GF-D8 (cell line): ENCODE data around the gene TRPM3.

Experiments used
- DNase-seq: peaks from one replicate; lab custom pipeline; 2025; lab: John Stamatoyannopoulos, UW

Gene TRPM3

DNA sequence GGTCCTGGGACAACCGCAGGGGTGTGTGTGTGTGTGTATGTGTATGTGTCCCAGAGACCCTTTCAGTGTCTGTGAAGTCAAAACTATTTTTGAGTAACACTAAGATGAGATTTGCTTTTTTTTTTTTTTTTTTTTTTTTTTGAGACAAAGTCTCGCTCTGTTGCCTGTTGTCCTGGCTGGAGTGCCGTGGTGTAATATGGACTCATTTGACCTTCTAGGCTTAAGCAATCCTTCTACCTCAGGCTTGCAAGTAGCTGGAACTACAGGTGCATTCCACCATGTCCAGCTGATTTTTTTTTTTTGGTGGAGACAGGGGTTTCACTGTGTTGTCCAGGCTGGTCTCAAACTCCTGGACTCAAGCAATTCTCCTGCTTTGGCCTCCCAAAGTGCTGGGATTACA is 609.6 kb downstream of the TRPM3 start:
- no peak for DNase-seq

DNA sequence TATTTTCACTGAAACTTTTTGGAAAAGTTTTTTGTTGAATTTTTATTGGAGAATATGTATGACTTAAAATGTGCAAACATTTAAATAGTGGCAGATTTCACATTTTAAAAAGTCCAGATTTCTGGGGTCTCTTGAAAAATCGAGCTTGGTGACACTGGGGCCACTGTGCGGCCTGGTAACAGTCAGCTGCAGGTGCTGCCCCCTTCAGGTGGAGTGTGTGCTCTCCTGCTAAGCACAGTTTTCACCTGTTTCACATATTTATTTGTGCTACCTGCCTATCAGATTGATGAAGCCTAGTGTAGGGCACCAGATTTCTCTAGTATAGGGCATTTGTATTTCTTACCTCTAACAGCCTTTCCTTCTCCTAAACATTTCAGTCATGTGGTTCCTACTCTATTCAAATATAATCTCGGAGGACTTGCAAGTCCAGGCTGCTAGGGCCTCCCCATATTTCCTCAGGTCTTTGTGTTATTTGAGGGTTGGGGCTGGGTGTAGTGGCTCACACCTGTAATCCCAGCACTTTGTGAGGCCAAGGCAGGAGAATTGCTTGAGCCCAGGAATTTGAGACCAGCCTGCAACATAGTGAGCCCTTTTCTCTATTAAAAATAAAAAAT is 611.2 kb downstream of the TRPM3 start:
- DNase-seq: no peak

DNA sequence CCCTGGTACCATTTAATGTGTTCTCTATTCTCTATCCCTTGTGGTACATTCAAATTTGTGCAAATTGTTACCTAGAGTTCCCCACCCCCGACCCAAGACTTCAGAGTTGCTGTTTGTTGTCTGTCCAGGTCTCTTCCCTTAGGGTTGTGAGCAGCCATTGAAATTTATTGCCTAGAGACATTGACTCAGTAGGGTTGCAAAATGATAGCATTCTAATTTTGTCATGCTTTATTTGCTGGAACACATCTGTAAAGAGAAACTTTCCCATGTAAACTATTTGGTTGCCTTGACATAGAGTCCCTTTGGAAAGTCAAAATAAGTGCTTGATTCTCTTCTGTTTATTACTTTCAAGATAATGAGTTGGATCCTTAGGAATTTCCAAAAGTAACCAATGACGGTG is 615.3 kb downstream of the TRPM3 start:
- DNase-seq: no peak

DNA sequence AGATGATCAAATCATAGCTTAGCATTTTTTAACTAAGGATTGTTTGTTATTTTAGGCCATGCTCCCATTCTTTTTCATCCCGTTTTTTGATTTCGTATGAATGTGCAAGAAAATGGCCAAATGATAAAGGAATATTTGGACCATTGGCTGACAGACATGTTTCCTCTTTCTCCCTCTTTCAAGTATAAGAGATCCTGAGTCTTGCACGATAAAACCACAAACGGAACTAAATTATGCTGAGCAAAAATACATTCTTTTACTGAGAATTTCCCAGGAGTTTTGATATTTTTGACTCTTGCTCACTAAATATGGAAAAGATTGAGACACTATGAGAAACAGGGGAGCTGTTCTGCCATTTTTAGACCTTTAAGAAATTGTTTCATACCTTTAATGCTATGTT is 616.6 kb downstream of the TRPM3 start:
- no peak for DNase-seq

DNA sequence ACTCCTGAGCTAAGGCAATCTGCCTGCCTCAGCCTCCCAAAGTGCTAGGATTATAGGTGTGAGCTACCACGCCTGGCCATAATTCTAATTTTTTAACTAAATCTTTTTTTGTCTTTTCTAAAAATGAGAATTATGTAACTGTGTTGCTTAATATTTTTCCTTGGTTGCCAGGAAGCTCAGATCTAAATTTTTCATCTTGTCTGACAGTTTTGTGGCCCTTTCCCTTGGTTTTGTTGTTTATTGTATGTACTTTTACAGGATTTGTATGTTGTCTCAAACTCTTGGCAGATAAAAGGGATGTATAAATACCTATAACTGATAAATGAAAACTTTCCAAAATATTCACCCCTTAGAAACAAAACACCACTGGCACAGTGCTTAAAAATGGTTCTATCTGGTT is 618.7 kb downstream of the TRPM3 start:
- no peak for DNase-seq

DNA sequence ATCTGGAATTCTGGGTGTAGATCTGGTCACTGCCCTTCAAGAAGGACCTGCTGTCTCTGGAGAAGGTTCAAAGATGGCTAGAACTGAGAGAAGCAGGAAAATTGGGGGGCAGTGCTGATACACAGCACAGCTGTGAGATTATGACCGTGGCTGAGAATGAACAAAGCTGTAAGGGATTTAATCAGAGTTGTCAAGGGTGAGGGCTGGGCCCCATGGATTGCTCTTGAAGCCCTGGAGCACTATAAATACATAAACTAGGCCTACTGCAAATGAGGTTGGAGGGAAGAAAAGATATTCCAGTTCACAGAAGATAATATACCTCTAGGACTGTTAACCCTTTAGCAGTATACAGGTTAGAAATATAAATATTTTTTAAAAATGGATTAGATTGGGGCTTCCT is 620.6 kb downstream of the TRPM3 start:
- no peak for DNase-seq

DNA sequence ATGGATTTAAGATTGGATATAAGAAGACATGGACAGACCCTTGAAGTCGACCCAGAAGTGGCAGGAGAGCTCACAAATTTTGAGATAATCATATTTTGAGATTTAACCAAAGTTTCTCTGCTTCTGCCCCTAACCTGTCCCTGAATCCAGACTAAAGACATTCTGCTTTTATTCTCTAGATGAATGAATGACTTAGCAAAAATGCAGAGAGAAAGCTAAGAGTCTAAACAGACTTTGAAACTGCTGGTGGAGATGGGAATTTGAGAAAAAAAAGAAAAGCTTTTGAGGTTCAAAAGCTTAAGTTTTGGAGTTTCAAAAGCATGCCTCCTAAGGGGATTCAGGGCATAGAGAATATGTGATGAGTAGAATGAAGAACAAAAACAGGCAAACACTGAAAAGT is 621.8 kb downstream of the TRPM3 start:
- no peak for DNase-seq

DNA sequence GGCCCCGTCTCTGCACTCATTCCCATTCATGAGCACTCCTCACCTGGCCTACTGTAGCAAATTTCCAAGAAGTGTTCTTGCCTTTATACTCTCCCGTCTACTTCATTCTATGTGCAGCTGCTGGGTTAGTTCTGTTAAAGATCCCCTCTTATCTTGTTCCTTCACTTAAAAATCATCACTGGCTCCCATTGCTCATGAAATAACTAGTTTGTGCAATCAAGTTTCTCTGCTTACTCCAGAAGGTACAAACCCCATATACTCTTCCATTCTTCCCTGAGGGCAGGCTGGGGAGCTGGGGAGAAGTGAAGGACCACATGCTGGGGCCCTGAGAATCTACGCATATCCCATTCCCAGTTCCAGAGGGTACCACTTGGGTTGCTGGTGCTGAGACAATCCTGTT is 622.6 kb downstream of the TRPM3 start:
- DNase-seq: no peak

DNA sequence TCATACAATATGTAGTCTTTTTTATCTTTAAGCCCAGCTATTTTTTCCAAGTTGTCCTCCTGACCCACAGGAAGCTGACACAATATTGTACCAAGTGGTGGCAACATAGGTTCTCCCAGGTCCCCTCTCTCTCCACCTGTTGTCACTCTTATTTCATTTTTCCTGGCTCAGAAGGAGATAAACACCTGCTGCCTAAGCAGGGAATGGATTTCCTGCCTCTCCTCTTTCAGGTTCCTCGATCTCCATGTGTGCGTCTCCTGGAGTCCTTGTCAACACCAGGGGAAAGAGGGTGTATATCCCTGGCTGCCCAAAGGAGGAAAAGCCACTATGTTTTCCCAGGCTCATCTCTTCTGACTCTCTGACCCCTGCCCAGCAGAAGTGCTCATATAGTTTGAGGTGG is 625.2 kb downstream of the TRPM3 start:
- DNase-seq: no peak

DNA sequence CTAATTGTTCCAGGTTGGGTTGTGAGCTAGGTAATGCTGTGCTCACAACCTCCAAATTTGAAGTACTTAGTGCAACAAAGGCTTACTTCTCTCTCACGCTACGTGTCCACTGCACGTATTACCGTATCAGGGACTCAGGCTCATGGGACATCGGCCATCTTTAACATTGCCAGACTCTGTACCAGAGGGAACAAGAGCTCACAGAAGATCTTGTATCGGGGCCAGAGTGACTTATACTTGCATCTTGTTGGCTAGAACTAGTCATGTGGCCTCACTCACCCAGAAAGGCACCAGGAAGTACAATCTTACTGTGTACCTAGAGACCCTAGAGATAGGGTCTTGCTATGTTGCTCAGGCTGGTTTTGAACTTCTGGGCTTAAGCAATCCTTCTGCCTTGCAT is 625.9 kb downstream of the TRPM3 start:
- no peak for DNase-seq

DNA sequence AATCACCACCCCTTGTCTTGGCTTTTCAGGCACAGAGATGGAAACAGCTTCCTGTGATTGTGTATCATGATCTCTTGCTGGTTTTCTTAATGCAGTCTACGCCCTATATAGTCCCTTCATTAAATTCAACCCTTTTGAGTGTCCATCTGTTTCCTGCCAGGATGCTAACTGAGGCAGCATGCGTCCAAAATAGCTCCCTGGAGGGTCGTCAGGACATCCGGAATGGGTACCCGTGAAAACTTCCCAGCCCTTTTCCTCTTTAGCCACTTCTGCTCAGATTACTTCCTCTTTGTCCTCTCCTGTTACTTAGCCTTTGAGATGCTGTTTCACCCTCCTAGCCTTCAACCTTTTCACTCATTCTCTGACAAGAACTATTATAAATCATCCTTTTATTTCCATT is 627.2 kb downstream of the TRPM3 start:
- DNase-seq: no peak

DNA sequence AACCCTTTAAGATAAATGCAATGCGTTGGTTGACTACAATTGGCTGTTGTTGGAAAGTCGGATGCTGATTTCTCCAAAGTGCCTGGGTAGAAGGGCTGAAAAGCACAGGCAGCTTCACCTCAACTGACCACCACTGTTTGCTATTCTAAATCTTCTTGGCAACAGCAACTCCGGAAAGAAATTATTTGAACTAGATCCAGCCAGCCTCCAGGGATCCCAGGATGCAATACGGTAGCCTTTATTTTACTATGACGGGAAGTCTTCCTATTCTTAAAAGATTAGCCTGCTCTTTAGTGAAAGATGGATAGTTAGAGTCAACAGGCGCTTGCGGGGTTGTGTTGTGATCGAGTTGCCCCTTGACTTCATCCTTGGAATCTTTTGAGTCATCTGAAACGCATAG is 628.4 kb downstream of the TRPM3 start:
- DNase-seq: no peak

DNA sequence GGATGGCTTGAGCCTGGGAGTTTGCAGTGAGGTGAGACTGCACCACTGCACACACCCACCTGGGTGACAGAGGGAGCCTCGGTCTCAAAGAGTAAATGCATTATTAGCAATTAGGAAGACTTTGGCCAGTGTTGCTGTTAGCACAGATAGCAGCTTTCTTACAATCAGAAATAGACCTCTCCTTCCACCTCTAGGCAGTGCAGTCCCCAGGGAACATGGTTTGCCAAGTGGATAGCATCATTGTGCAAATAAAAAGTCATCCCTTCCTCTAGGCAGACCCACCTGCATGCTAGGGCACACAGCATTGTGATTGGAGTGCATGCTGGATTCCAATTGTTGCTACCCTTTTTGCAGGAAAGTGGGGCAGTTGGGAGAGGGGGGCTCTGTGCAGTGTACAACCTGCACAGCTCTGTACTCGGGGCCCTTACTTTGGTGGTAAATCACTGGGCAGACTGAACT is 629.1 kb downstream of the TRPM3 start:
- no peak for DNase-seq

DNA sequence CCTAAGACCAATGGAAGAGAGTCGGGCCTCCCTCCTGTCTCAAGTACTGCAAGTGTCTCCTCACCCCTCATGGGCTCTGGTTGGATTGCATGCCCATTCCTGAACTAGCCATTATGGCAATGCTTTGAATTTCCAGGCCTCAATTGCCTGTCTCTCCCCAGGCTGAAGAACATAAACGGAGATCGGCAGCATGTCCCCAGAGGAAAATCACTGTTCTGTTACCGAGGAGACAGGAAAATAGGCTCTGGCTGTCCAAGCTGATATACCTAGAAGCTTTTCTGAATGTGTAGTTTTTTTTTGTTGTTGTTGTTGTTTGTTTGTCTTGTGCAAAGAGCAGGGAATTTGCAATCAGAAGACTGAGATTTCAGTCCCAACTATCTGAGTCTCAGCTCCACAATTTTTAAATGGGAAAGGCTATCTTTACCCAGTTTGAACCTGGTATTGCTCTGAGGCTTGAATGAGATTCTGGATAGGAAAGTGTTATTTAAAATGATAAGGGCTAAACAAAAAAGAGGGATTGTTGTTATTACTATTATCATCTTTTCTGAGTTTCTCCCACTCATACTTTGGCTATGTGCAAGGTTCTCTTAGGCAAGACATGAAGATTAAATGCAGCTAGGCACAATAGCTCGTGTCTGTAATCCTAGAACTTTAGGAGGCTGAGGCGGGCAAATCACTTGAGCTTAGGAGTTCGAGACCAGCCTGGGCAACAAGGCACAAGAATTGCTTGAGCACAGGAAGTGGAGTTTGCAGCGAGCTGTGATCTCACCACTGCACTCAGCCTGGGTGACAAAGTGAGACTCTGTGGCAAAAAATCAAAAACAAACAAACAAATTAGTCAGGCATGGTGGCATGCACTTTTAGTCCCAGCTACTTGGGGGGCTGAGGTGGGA is 629.7 kb downstream of the TRPM3 start:
- no peak for DNase-seq

DNA sequence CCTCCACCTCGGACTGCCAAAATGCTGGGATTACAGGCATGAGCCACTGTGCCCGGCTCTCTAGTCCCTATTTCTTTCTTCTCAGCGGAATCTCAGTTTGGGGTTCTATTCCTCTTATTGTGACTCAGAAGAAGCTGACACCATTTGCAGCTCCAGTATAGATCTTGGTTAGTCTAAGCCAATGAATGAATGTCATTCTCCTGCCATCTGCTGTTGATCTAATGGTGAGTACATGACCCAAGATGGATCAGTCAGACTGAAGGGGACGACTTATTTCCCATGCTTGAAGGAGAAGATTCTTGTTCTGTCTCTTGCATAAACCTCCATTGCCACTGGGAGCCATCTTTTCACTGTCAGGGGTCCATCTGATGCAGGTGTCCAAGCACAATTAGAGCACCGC is 630.9 kb downstream of the TRPM3 start:
- no peak for DNase-seq

DNA sequence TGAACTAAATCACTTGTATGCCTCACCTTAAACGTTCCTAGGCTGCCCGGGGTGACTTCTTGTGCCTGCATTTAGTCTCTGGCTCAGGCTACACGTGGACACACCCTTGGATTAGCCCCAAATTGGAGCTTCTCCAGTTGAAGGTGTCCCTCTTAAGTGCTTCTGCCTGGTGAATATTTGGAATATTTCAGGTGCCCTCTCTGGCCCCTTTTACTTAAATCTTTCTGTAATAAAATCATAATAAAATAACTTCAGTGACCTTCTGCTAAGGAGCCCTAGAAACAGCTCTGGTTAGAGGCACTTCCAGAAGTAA is 632.7 kb downstream of the TRPM3 start:
- DNase-seq: no peak

DNA sequence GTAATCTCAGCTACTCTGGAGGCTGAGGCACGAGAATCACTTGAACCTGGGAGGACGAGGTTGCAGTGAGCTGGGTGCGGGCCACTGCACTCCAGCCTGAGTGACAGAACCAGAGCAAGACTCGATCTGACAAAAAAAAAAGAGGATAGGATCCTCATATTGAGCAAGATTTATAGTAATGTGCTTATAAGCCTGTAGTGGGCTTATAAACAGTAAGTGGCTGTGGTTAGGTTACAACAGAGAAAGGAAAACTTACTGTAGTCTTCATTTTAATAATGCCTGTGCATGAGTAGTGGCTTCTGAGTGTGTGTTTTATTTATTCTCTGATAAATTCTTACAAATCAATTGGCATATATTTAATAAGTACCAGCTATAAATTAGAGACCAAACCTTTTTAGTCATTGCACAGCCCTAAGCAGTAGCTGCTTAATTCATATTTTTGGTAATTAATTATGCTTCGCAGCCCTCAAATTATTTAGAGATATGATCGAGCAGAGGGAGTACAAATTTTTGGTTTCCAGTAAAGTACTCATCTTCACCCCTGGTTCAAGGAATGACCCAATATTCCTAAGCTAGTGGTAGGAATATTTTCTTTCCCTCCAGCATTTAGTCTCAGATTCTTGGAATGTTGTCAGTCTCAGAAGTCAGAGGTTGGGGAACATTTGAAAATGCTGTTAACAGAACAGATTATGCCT is 633.2 kb downstream of the TRPM3 start:
- DNase-seq: no peak

DNA sequence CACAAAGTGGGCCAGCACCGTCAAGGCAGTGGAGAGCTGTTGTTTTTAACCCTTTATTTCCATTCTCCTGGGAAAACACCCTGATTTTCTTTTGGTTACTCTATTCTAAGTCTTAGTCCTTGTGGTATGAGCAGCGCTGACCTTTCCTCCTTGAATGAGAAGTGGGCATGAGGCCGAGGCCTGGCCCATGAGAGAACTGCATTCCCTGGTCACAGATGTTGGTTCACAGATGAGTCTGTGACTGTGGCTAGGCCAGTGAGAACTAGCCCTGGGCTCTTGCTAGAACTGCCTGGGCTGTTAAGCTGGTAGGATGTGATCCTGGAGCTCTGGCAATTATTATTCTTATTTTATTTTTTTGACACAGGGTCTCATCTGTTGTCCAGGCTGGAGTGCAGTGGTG is 635.3 kb downstream of the TRPM3 start:
- no peak for DNase-seq

DNA sequence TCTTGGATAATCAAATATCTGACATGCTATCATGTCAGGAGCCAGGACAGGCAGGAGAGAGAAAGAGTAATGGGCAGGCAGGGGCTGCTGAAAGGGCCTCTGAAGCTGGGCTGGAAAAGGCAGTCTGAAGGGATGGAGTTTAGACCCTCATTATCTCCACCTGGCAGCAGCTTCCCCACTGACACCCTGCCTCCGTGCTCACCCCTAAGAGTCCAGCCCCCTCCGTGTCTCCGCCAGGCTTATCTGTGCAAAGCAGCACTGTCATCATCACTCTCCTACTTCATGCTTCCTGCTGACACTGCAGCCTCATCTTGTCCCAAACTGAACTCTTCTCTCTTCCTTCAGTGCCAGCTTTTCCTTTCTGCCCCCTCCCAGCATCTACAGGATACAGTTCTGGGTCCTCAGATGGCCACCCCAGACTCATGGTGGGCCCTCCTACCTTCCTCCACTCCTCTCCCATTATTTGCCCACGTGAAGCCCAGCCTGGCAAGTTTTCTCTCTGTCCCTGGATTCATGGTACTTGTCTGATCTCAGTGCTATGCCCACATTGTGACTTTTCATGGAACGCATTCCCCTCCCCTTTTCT is 636.1 kb downstream of the TRPM3 start:
- no peak for DNase-seq

DNA sequence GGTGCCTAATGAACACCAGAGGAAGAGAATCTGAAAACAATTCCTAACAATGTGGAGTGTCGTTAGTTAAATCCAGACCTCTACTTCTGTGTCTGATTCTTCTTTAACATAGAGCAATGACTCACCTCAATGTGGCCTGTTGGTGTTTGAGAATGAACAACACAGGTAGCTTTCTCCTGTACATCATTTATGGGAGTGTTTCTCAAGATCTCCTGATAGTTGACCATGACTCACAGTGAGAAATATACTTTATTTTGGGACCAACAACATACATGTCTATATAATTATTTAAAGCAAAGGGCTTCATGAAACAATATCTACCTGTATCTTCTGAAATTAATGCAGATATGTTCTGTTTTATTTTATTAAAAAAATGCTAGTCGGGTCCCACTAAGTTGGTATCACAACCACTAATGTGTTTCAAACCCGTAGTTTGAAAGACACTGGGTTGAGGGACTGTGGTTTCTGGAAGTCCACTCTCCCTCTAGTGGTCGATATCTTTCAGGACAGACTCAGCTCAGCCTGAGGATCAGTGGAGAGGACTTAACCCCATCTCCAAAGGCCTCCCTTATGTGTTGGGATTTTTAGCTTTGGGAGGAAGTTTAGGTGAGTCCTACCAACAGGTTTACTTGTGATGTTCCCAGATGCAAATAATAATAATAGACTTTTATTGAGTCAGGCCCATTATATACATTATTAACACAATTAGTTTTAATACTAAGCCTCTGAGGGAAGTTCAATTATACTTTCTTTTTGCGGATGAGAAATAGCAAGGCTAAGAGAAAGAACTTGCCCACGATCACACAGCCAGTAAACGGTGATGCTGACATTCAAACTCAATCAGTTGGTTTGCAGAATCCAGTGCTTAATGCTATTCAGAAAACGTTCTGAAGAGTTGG is 636.9 kb downstream of the TRPM3 start:
- DNase-seq: peak; percentile 29

DNA sequence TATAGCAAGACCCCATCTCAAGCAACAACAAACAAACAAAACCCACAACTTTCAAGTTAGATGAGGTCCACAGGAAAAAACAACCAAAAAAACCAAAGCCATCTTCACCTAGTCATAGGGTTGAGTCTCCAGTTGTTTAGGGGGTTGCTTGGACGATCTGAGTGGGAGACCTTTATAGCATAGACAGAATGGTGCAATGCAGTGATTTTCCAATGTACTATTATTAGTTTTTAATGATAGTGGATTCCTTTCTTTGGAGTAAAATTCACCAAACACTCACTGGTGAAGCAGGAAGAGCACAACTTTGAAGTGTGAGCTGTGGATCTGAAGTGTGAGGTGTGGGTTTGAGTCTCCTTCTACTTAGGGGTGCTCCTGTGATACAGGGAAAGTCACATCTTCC is 640.0 kb downstream of the TRPM3 start:
- no peak for DNase-seq
